H9 (cell line): ENCODE measurements around the gene YWHAB. TPM values are rescaled to one million over a fixed set of nuclear protein-coding genes. Genes with fewer than 3 reads are reported as not detected.

Experiments
- DNase-seq: peaks from one replicate; pipeline ENCODE4 v3.0.0-alpha.2; 2017
- H2AFZ ChIP-seq: one replicate; pipeline ENCODE4 v1.6.1; 2013; ENCODE audit warnings: mild to moderate bottlenecking, low read length, control low read depth, moderate library complexity
- H2AK5ac ChIP-seq: 2 replicates; pipeline ENCODE4 v1.6.1; 2013; ENCODE audit warnings: low read length, control low read depth, mixed read lengths; ENCODE audit not compliant: insufficient read length
- H2BK120ac ChIP-seq: one replicate; pipeline ENCODE4 v1.6.1; 2013; ENCODE audit warnings: low read depth, mild to moderate bottlenecking, low read length, control low read depth, inconsistent platforms; ENCODE audit not compliant: poor library complexity, severe bottlenecking
- H2BK12ac ChIP-seq: 2 replicates; pipeline ENCODE4 v1.6.1; 2013; ENCODE audit warnings: low read length, control low read depth, mixed read lengths, low read depth; ENCODE audit not compliant: insufficient read length
- H2BK15ac ChIP-seq: 2 replicates; pipeline ENCODE4 v1.6.1; 2013; ENCODE audit warnings: low read depth, low read length, control low read depth
- H2BK20ac ChIP-seq: one replicate; pipeline ENCODE4 v1.6.1; 2013; ENCODE audit warnings: low read depth, mild to moderate bottlenecking, low read length, control low read depth, inconsistent platforms; ENCODE audit not compliant: poor library complexity, severe bottlenecking
- H2BK5ac ChIP-seq: 2 replicates; pipeline ENCODE4 v1.6.1; 2013; ENCODE audit warnings: low read length, control low read depth, mixed read lengths; ENCODE audit not compliant: insufficient read length
- H3K14ac ChIP-seq: 2 replicates; pipeline ENCODE4 v1.6.1; 2013; ENCODE audit warnings: low read length, control low read depth; ENCODE audit not compliant: insufficient read depth
- H3K18ac ChIP-seq: 2 replicates; pipeline ENCODE4 v1.6.1; 2013; ENCODE audit warnings: low read depth, mild to moderate bottlenecking, mixed read lengths, low read length, control low read depth; ENCODE audit not compliant: insufficient read length
- H3K23ac ChIP-seq: 2 replicates; pipeline ENCODE4 v1.6.1; 2013; ENCODE audit warnings: low read length, control low read depth, mixed read lengths, low read depth; ENCODE audit not compliant: insufficient read length
- H3K23me2 ChIP-seq: 2 replicates; pipeline ENCODE4 v1.6.1; 2013; ENCODE audit warnings: low read depth, mild to moderate bottlenecking, mixed read lengths, low read length, control low read depth; ENCODE audit not compliant: insufficient read length, poor library complexity, severe bottlenecking
- H3K27ac ChIP-seq: 2 replicates; pipeline ENCODE4 v1.5.1; 2013; ENCODE audit warnings: low read length, control low read depth, mixed read lengths, low read depth; ENCODE audit not compliant: insufficient read length
- H3K27me3 ChIP-seq: 2 replicates; pipeline ENCODE4 v1.6.1; 2013; ENCODE audit warnings: low read length, control low read depth, inconsistent platforms; ENCODE audit not compliant: insufficient read depth
- H3K4ac ChIP-seq: 2 replicates; pipeline ENCODE4 v1.6.1; 2013; ENCODE audit warnings: low read depth, mild to moderate bottlenecking, control low read depth, inconsistent platforms, low read length, moderate library complexity
- H3K4me1 ChIP-seq: 2 replicates; pipeline ENCODE4 v1.6.1; 2013; ENCODE audit warnings: low read length, control low read depth, inconsistent platforms; ENCODE audit not compliant: insufficient read depth
- H3K4me2 ChIP-seq: 2 replicates; pipeline ENCODE4 v1.6.1; 2013; ENCODE audit warnings: low read length, control low read depth, mixed read lengths; ENCODE audit not compliant: insufficient read length, insufficient read depth
- H3K56ac ChIP-seq: 2 replicates; pipeline ENCODE4 v1.6.1; 2013; ENCODE audit warnings: low read depth, mild to moderate bottlenecking, mixed read lengths, low read length, control low read depth; ENCODE audit not compliant: insufficient read length
- H3K79me1 ChIP-seq: 2 replicates; pipeline ENCODE4 v1.6.1; 2013; ENCODE audit warnings: low read depth, mild to moderate bottlenecking, moderate library complexity, low read length, control low read depth, inconsistent platforms; ENCODE audit not compliant: insufficient read depth, poor library complexity, severe bottlenecking
- H3K79me2 ChIP-seq: 2 replicates; pipeline ENCODE4 v1.6.1; 2013; ENCODE audit warnings: low read length, control low read depth, inconsistent platforms; ENCODE audit not compliant: insufficient read depth
- H3K9ac ChIP-seq: 2 replicates; pipeline ENCODE4 v1.6.1; 2013; ENCODE audit warnings: low read length, control low read depth, mixed read lengths; ENCODE audit not compliant: insufficient read length; ENCODE audit errors: extremely low read depth
- H3K9me3 ChIP-seq: one replicate; pipeline ENCODE4 v1.6.1; 2013; ENCODE audit warnings: low read depth, low read length, inconsistent platforms; ENCODE audit not compliant: control insufficient read depth
- H3T11ph ChIP-seq: one replicate; pipeline ENCODE4 v1.6.1; 2013; ENCODE audit warnings: mild to moderate bottlenecking, low read length, control low read depth, inconsistent platforms
- H4K20me1 ChIP-seq: one replicate; pipeline ENCODE4 v1.6.1; 2013; ENCODE audit not compliant: control insufficient read depth, insufficient read length, insufficient read depth
- H4K5ac ChIP-seq: 2 replicates; pipeline ENCODE4 v1.6.1; 2013; ENCODE audit warnings: low read depth, mild to moderate bottlenecking, mixed read lengths, low read length, control low read depth; ENCODE audit not compliant: insufficient read length
- H4K8ac ChIP-seq: replicated peaks from 2 replicates; pipeline ENCODE4 v1.6.1; 2013; ENCODE audit warnings: low read length, control low read depth, mixed read lengths, low read depth; ENCODE audit not compliant: insufficient read length
- H4K91ac ChIP-seq: 2 replicates; pipeline ENCODE4 v1.6.1; 2013; ENCODE audit warnings: low read depth, mild to moderate bottlenecking, moderate library complexity, mixed read lengths, low read length, control low read depth; ENCODE audit not compliant: insufficient read length
- H3K27ac Mint-ChIP-seq, 3 experiments: 2 replicates in 2 of 3; 3 replicates in 1 of 3; pipeline ENCODE4 v1.8.0; 2020 to 2021; ENCODE audit warnings: mixed read lengths in 3 of 3, mild to moderate bottlenecking in 1 of 3, moderate library complexity in 1 of 3
- H3K27me3 Mint-ChIP-seq: 2 replicates; pipeline ENCODE4 v1.8.0; 2021; ENCODE audit warnings: low read depth, mild to moderate bottlenecking, moderate library complexity, mixed read lengths
- H3K36me3 Mint-ChIP-seq, 3 experiments: 2 replicates in 2 of 3; 3 replicates in 1 of 3; pipeline ENCODE4 v1.8.0; 2020 to 2021; ENCODE audit warnings: low read depth in 3 of 3, mixed read lengths in 3 of 3; ENCODE audit not compliant: insufficient read depth in 1 of 3
- H3K4me1 Mint-ChIP-seq, 2 experiments: 2 replicates each; pipeline ENCODE4 v1.8.0; 2020; ENCODE audit warnings: mixed read lengths in 2 of 2
- H3K4me3 Mint-ChIP-seq, 2 experiments: 2 replicates in 1 of 2; 3 replicates in 1 of 2; pipeline ENCODE4 v1.8.0; 2020 to 2021; ENCODE audit warnings: mild to moderate bottlenecking in 2 of 2, mixed read lengths in 2 of 2, moderate library complexity in 1 of 2
- H3K9me3 Mint-ChIP-seq, 2 experiments: 2 replicates in 1 of 2; 3 replicates in 1 of 2; pipeline ENCODE4 v1.8.0; 2020; ENCODE audit warnings: mild to moderate bottlenecking in 2 of 2, mixed read lengths in 2 of 2, moderate library complexity in 1 of 2
- CTCF ChIP-seq: fragments of 200-600 bp; sonication (generic); conservative IDR thresholded peaks from 3 replicates; pipeline ENCODE4 v1.8.0; 2021; ENCODE audit warnings: antibody characterized with exemption, mild to moderate bottlenecking
- WGBS: extraction: QIAGEN DNeasy Blood & Tissue Kit; methylation state at CpG from one replicate; pipeline ENCODE4 v1.1.7; 2013; ENCODE audit warnings: missing lambda C conversion rate, low lambda C conversion rate, mixed read lengths; ENCODE audit not compliant: insufficient read length; ENCODE audit errors: extremely low coverage; 5-methylcytosine and 5-hydroxymethylcytosine counted together
- total RNA-seq: library from RNA; stranded (reverse); gene quantifications from 2 replicates; pipeline ENCODE4 v1.2.1, GENCODE V29; 2021

Gene YWHAB
- total RNA-seq, 1 experiment from 2014 or later = 203 TPM

- Histone ChIP-seq H4K8ac (no peak overlapping the region), H3K4me2 (no peak overlapping the region), H2BK5ac (no peak overlapping the region), H2AK5ac (no peak overlapping the region), H2BK20ac (no peak overlapping the region), H3K79me2 (no peaks in the 10 kb centered on the region), H3K56ac (no peak overlapping the region), H4K20me1 (no peaks in the 10 kb centered on the region), H3K27me3 (no peaks in the 10 kb centered on the region), H3K9me3 (no peaks in the 10 kb centered on the region), H3K4ac (no peak overlapping the region), H2AFZ (no peak overlapping the region), H2BK120ac (no peak overlapping the region), H3K23ac (no peak overlapping the region), H3K4me1 (0 out of 2 replicates have a peak, but pooled peaks cover 2% of the 10 kb centered on the region), H4K5ac (no peak overlapping the region), H3K27ac (no peak overlapping the region), H3K23me2 (peaks cover 6% of the 10 kb centered on the region), H2BK12ac (no peak overlapping the region), H4K91ac (no peak overlapping the region), H3T11ph (no peak overlapping the region), H2BK15ac (no peak overlapping the region), H3K14ac (no peak overlapping the region), H3K18ac (no peak overlapping the region), H3K9ac (no peak overlapping the region), H3K79me1 (peaks cover 4% of the 10 kb centered on the region)
- no CpG with 5 or more reads among the region's 3 CpGs for WGBS
- DNase-seq = no peak
- Mint-ChIP-seq H3K27me3 (peaks cover 11% of the 10 kb centered on the region), H3K27ac (no peak overlapping the region), H3K4me1 (peaks cover 21 to 27% of the 10 kb centered on the region in 2 experiments), H3K4me3 (no peak overlapping the region), H3K9me3 (no peaks in the 10 kb centered on the region; a peak in 1 of 5 replicates), H3K36me3 (peaks cover 30 to 63% (median 61%) of the 10 kb centered on the region in 3 experiments; a peak in 6 of 7 replicates)
- no peak for TF ChIP-seq CTCF
These were observed 70.9 kb downstream of the YWHAB start for GRCh38 chr20:44956410-44956809.

Other genes with a start within 250 kb of the YWHAB start
- 19.2 and 22.0 TPM in 2 replicates for gene ADA, start 234.0 kb upstream of the YWHAB start, total RNA-seq
- gene CCN5, start 170.3 kb upstream of the YWHAB start, total RNA-seq = not detected in 2 replicates
- 0.33 and 0.39 TPM in 2 replicates for gene KCNK15, start 139.8 kb upstream of the YWHAB start, total RNA-seq
- 15.5 and 16.3 TPM in 2 replicates for gene RIMS4, start 75.2 kb upstream of the YWHAB start, total RNA-seq
- 83.5 and 92.0 TPM in 2 replicates for gene PABPC1L, start 24.4 kb downstream of the YWHAB start, total RNA-seq
- 37.5 and 40.1 TPM in 2 replicates for gene TOMM34, start 74.7 kb downstream of the YWHAB start, total RNA-seq
- 41.3 and 43.0 TPM in 2 replicates for gene STK4, start 80.8 kb downstream of the YWHAB start, total RNA-seq
- gene KCNS1, start 215.4 kb downstream of the YWHAB start, total RNA-seq = 0.98 and 0.99 TPM in 2 replicates
- not detected in 2 replicates for gene WFDC5, start 229.5 kb downstream of the YWHAB start, total RNA-seq
- gene WFDC12, start 238.8 kb downstream of the YWHAB start, total RNA-seq = not detected in 2 replicates